Right lobe of liver (tissue), 6 donors: Measurements from ENCODE around the gene VAV2. TPM values are rescaled to one million over a fixed set of nuclear protein-coding genes. Genes with fewer than 3 reads are reported as not detected.

Experiments
- ATAC-seq, 4 donors: fragments of 200-7000 bp; cut with Tn5 transposase; one replicate each; pipeline ENCODE4 v1.9.1; 2020; ENCODE audit warnings: mild to moderate bottlenecking in 4 of 4, moderate library complexity in 4 of 4
- DNase-seq, 3 donors: peaks; one replicate each; pipeline ENCODE4 v3.0.0-alpha.2; 2020
- H3K27ac ChIP-seq, 3 donors: fragments of 200-600 bp; one replicate each; pipeline ENCODE4 v1.8.0; 2022
- H3K27me3 ChIP-seq, 2 donors: fragments of 200-600 bp; one replicate each; pipeline ENCODE4 v1.8.0; 2022
- H3K36me3 ChIP-seq, 4 donors: fragments of 200-600 bp; sonication (generic) in 1 of 4; one replicate each; pipeline versions ENCODE4 v1.5.1 to v1.8.0; 2017 to 2022; ENCODE audit warnings: control low read depth in 1 of 4
- H3K4me1 ChIP-seq, 4 donors: fragments of 200-600 bp; sonication (generic) in 1 of 4; one replicate each; pipeline versions ENCODE4 v1.5.1 to v1.8.0; 2017 to 2022; ENCODE audit warnings: control low read depth in 1 of 4
- H3K4me3 ChIP-seq, 3 donors: fragments of 200-600 bp; one replicate each; pipeline ENCODE4 v1.8.0; 2022
- H3K9me3 ChIP-seq, 4 donors: fragments of 200-600 bp; sonication (generic) in 1 of 4; one replicate each; pipeline versions ENCODE4 v1.5.1 to v1.8.0; 2017 to 2022; ENCODE audit warnings: control low read depth in 1 of 4
- CTCF ChIP-seq, 4 donors: fragments of 200-600 bp in 3 of 4; fragments of 450-650 bp in 1 of 4; IDR thresholded peaks; one replicate each; pipeline versions ENCODE4 v1.5.1 to v1.8.0; 2016 to 2022; ENCODE audit warnings: antibody characterized with exemption in 4 of 4, mild to moderate bottlenecking in 2 of 4
- POLR2A ChIP-seq: fragments of 450-650 bp; IDR thresholded peaks from one replicate; pipeline ENCODE4 v1.6.1; 2017; ENCODE audit warnings: antibody characterized with exemption, mild to moderate bottlenecking
- WGBS: methylation state at CpG from one replicate; pipeline ENCODE4 v1.1.6; 2018; ENCODE audit warnings: low coverage, low lambda C conversion rate; ENCODE audit not compliant: insufficient coverage; ENCODE audit errors: missing lambda C conversion rate; 5-methylcytosine and 5-hydroxymethylcytosine counted together
- intact Hi-C, 2 donors: fragments of 100-400 bp; cut with DNase I; formaldehyde crosslinking; loops; one replicate each; pipeline versions ENCODE4 v1.11.2 to v1.14.1; 2022
- total RNA-seq, 6 experiments: library from RNA; depleted of rRNA in 2 of 6; stranded (reverse); fragments of >200 nt in 2 of 6; fragmentation: NEBNext Ultra II Directional in 3 of 6; extraction: Animal tissue kit (Norgen Biotek cat#: 25700) in 3 of 6; gene quantifications; one replicate each; pipeline versions ENCODE4 v1.1.0 to v1.2.4, GENCODE V29; 2016 to 2023
- donor health status: DM: no; HTN: yes; CAD: no.
- donor health status: DM: no; HTN: no; CAD: no.
- donor health status: DM: no; HTN: no; CAD: no.
- donor health status: DM: no; HTN: yes; CAD: no.
- donor health status: DM: no; HTN: yes; CAD: no.

The VAV2 gene
- total RNA-seq, 6 experiments from 2014 or later = 30.1 to 44.3 (median 34.9) TPM

- Histone ChIP-seq H3K9me3 (no peaks in the 10 kb centered on the region), H3K27ac (no peak overlapping the region), H3K4me3 (no peak overlapping the region), H3K27me3 (no peaks in the 10 kb centered on the region), H3K4me1 (no peaks in the 10 kb centered on the region), H3K36me3 (peaks cover 0 to 38% (median 19%) of the 10 kb centered on the region in 4 donors)
- ATAC-seq (peak in 1 of 4 donors; percentile 2), DNase-seq (peak in 2 of 3 donors; percentile 18 to 51)
- no peak for TF ChIP-seq CTCF (IDR thresholded peaks at IDR 0.05)
- no peak for TF ChIP-seq POLR2A
- intact Hi-C loops = no loop called here
- 91% methylated on average over 7 of the region's 27 CpGs for WGBS
Observed at GRCh38 chr9:133775951-133776905, 215.9 kb downstream of the VAV2 start.

GRCh38 chr9:133775291-133775690 is 216.8 kb downstream of the VAV2 start:
- H3K36me3 ChIP-seq = peaks cover 0 to 38% (median 19%) of the 10 kb centered on the region in 4 donors
- WGBS = 100% methylated on average over 2 of the region's 2 CpGs
- no peak for DNase-seq

GRCh38 chr9:133774799-133775198 is 217.3 kb downstream of the VAV2 start:
- Histone ChIP-seq H3K4me1 (peaks cover 0 to 9% (median 0%) of the 10 kb centered on the region in 4 donors), H3K36me3 (peaks cover 0 to 38% (median 19%) of the 10 kb centered on the region in 4 donors), H3K9me3 (no peaks in the 10 kb centered on the region), H3K27me3 (no peaks in the 10 kb centered on the region), H3K27ac (no peak overlapping the region), H3K4me3 (no peak overlapping the region)
- peak in 2 of 3 donors; percentile 13 to 46 for DNase-seq
- intact Hi-C loops = no loop called here
- no peak for ATAC-seq
- WGBS = 80% methylated on average over 5 of the region's 16 CpGs
- TF ChIP-seq POLR2A = no peak
- no peak for TF ChIP-seq CTCF (IDR thresholded peaks at IDR 0.05)

More at GRCh38 chr9:133775291-133775690, 216.8 kb downstream of the VAV2 start:
- H3K4me1 ChIP-seq = peaks cover 0 to 5% (median 0%) of the 10 kb centered on the region in 4 donors
- no peak overlapping the region for H3K27ac ChIP-seq
- no peak for TF ChIP-seq POLR2A
- TF ChIP-seq CTCF (IDR thresholded peaks at IDR 0.05) = no peak
- no peak for ATAC-seq
- intact Hi-C loops = no loop called here
- no peaks in the 10 kb centered on the region for H3K9me3 ChIP-seq
- no peaks in the 10 kb centered on the region for H3K27me3 ChIP-seq
- H3K4me3 ChIP-seq = no peak overlapping the region

GRCh38 chr9:133773889-133774655 is 218.1 kb downstream of the VAV2 start:
- intact Hi-C loops = no loop called here
- no peak for TF ChIP-seq CTCF (IDR thresholded peaks at IDR 0.05)
- Histone ChIP-seq H3K4me1 (peaks cover 0 to 16% (median 0%) of the 10 kb centered on the region in 4 donors), H3K9me3 (no peaks in the 10 kb centered on the region), H3K27me3 (no peaks in the 10 kb centered on the region), H3K4me3 (no peak overlapping the region), H3K36me3 (peaks cover 0 to 32% (median 16%) of the 10 kb centered on the region in 4 donors), H3K27ac (no peak overlapping the region)
- 100% methylated on average over 2 of the region's 9 CpGs for WGBS
- DNase-seq = peak; percentile 14 to 37 (median 33)
- ATAC-seq = no peak
